ENCODE measurements around the gene CYSTM1. TPM values are rescaled to one million over a fixed set of nuclear protein-coding genes. Genes with fewer than 3 reads are reported as not detected.

The CYSTM1 gene
- total RNA-seq, 2 donors from 2014 or later, result 56.8 to 97.2 TPM

DNA sequence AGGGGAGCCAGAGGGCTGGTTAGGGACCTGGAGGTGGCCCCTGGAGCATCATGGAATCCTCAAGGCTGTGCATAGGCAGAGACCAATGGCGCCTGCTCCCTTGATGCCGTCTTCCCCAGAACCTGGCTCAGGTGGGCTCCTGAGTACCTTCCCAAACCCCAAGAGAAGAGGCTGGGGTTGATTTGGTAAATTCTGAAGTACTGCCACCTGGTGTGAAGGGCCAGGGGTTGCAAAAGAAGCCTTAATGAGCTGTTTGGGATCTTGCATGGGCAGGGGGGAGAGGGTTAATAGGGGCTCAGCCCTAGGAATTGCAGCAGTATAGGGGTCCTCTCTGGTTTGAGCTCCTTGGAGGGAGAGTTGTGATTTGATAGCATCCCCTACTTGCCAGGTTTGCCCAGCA is 52.1 kb downstream of the CYSTM1 start:
- DNase-seq (no peak), ATAC-seq (no peak)
- Histone ChIP-seq H3K4me3 (no peak overlapping the region), H3K36me3 (replicated peaks in 1 of 2; ENCODE audit: insufficient read depth in 1 of 2, low read depth in 2 of 2) (no peaks in the 10 kb centered on the region), H3K9me3 (no peaks in the 10 kb centered on the region), H3K27ac (no peak overlapping the region), H3K4me1 (peaks cover 31% of the 10 kb centered on the region), H3K27me3 (no peaks in the 10 kb centered on the region)
- 95 to 100% methylated on average over 1 to 2 of the region's 2 CpGs for WGBS, 2 donors
- intact Hi-C loops (cut with DNase I), result no loop called here
- TF ChIP-seq, protein P1, sequence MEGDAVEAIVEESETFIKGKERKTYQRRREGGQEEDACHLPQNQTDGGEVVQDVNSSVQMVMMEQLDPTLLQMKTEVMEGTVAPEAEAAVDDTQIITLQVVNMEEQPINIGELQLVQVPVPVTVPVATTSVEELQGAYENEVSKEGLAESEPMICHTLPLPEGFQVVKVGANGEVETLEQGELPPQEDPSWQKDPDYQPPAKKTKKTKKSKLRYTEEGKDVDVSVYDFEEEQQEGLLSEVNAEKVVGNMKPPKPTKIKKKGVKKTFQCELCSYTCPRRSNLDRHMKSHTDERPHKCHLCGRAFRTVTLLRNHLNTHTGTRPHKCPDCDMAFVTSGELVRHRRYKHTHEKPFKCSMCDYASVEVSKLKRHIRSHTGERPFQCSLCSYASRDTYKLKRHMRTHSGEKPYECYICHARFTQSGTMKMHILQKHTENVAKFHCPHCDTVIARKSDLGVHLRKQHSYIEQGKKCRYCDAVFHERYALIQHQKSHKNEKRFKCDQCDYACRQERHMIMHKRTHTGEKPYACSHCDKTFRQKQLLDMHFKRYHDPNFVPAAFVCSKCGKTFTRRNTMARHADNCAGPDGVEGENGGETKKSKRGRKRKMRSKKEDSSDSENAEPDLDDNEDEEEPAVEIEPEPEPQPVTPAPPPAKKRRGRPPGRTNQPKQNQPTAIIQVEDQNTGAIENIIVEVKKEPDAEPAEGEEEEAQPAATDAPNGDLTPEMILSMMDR (IDR thresholded peaks at IDR 0.05), result no peak
- TF ChIP-seq POLR2A (IDR thresholded peaks at IDR 0.05), result no peak

- TF ChIP-seq, protein P1 (IDR thresholded peaks at IDR 0.05), result no peak
- no peak for TF ChIP-seq POLR2A (IDR thresholded peaks at IDR 0.05)
- Histone ChIP-seq H3K4me3 (no peak overlapping the region), H3K36me3 (replicated peaks in 1 of 2; ENCODE audit: insufficient read depth in 1 of 2, low read depth in 2 of 2) (no peaks in the 10 kb centered on the region), H3K9me3 (no peaks in the 10 kb centered on the region), H3K27ac (no peak overlapping the region), H3K4me1 (peaks cover 18% of the 10 kb centered on the region), H3K27me3 (no peaks in the 10 kb centered on the region)
- DNase-seq (no peak), ATAC-seq (peak; percentile 12)
- WGBS, 2 donors, result 77 to 85% methylated on average over 7 of the region's 7 CpGs
- intact Hi-C loops (cut with DNase I), result no loop called here
Measured at GRCh38 chr5:140228364-140228837, 53.4 kb downstream of the CYSTM1 start.

GRCh38 chr5:140230373-140230772 is 55.4 kb downstream of the CYSTM1 start:
- TF ChIP-seq, protein P1 (IDR thresholded peaks at IDR 0.05), result no peak
- no peak for TF ChIP-seq POLR2A (IDR thresholded peaks at IDR 0.05)
- intact Hi-C loops (cut with DNase I), result no loop called here
- ATAC-seq, result no peak
- 90 to 100% methylated on average over 1 of the region's 1 CpG for WGBS, 2 donors
- Histone ChIP-seq H3K4me3 (no peak overlapping the region), H3K36me3 (replicated peaks in 1 of 2; ENCODE audit: insufficient read depth in 1 of 2, low read depth in 2 of 2) (no peaks in the 10 kb centered on the region), H3K9me3 (no peaks in the 10 kb centered on the region), H3K27me3 (no peaks in the 10 kb centered on the region), H3K4me1 (peaks cover 11% of the 10 kb centered on the region), H3K27ac (no peak overlapping the region)
- DNase-seq, result no peak

GRCh38 chr5:140232731-140233130 is 57.7 kb downstream of the CYSTM1 start:
- TF ChIP-seq POLR2A (IDR thresholded peaks at IDR 0.05), result no peak
- TF ChIP-seq, protein P1 (IDR thresholded peaks at IDR 0.05), result no peak
- DNase-seq, result no peak
- H3K9me3 ChIP-seq, result no peaks in the 10 kb centered on the region
- WGBS, 2 donors, result 92 to 100% methylated on average over 1 of the region's 1 CpG
- no peak overlapping the region for H3K27ac ChIP-seq
- H3K4me3 ChIP-seq, result no peak overlapping the region
- peaks cover 7% of the 10 kb centered on the region for H3K4me1 ChIP-seq
- no peaks in the 10 kb centered on the region for H3K27me3 ChIP-seq
- no peak for ATAC-seq
- H3K36me3 ChIP-seq (replicated peaks in 1 of 2; ENCODE audit: insufficient read depth in 1 of 2, low read depth in 2 of 2), result no peaks in the 10 kb centered on the region
- intact Hi-C loops (cut with DNase I), result no loop called here

DNA sequence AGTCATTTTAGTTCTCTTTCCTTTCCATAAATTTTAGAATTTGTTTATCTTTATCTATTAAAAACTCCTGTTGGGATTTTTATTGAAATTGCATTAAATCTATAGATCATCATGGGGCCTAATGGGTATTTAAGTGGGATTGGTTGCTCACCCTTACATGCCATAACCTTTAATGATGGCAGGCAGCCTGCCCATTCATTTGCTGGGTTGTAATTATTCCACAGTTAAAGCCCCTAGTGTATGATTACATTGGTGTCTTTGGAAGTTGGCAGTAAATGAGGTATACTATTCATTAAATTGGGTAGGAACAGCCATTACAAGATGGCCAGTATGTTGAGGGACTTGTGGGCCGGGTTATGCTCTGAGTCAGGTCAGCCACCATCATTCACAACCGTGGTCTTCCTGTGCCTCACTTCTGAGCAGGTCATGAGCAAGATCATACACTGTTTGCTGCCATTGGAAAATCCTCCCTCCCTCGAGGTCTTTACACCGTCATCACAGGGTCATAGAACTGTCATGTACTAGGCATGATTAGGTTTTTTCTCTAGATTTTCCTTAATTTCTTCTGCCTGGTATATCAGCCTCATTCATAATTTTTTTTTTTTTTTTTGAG is 59.5 kb downstream of the CYSTM1 start:
- intact Hi-C loops (cut with DNase I), result no loop called here
- no peaks in the 10 kb centered on the region for H3K4me1 ChIP-seq
- no peak overlapping the region for H3K27ac ChIP-seq

More for the DNA sequence above, 59.5 kb downstream of the CYSTM1 start:
- TF ChIP-seq POLR2A (IDR thresholded peaks at IDR 0.05), result no peak
- TF ChIP-seq, protein P1 (IDR thresholded peaks at IDR 0.05), result no peak
- Histone ChIP-seq H3K4me3 (no peak overlapping the region), H3K27me3 (no peaks in the 10 kb centered on the region), H3K9me3 (no peaks in the 10 kb centered on the region), H3K36me3 (replicated peaks in 1 of 2; ENCODE audit: insufficient read depth in 1 of 2, low read depth in 2 of 2) (no peaks in the 10 kb centered on the region)
- DNase-seq (no peak), ATAC-seq (no peak)
- WGBS, 2 donors, result 96 to 97% methylated on average over 4 of the region's 4 CpGs

All from body of pancreas (tissue), 4 donors.